ENCODE data around the gene MTURN.

MTURN gene

GRCh38 chr7:30154111-30154587 is 19.4 kb downstream of the MTURN start:
- ATAC-seq, result no peak
- TF ChIP-seq ARNTL (CRISPR knock-in tag; IDR thresholded peaks at IDR 0.05; ENCODE audit: borderline replicate concordance, low read depth), result no peak
- TF ChIP-seq ZFP3 (CRISPR knock-in tag; IDR thresholded peaks at IDR 0.05), result no peak

GRCh38 chr7:30155481-30155880 is 20.7 kb downstream of the MTURN start:
- no peak for TF ChIP-seq TOX (CRISPR knock-in tag; IDR thresholded peaks at IDR 0.05; ENCODE audit: borderline replicate concordance)
- no peak for TF ChIP-seq ZNF70 (CRISPR knock-in tag; IDR thresholded peaks at IDR 0.05)
- TF ChIP-seq RARB (CRISPR knock-in tag; IDR thresholded peaks at IDR 0.05), result no peak
- no peak for TF ChIP-seq CSRNP3 (CRISPR knock-in tag; IDR thresholded peaks at IDR 0.05)
- no peak for TF ChIP-seq POU6F1 (CRISPR knock-in tag; IDR thresholded peaks at IDR 0.05; ENCODE audit: borderline replicate concordance, low read depth)
- TF ChIP-seq SNAI2 (CRISPR knock-in tag; IDR thresholded peaks at IDR 0.05), result no peak
- no peak for TF ChIP-seq OSR1 (CRISPR knock-in tag; IDR thresholded peaks at IDR 0.05)
- TF ChIP-seq GLIS3 (CRISPR knock-in tag; IDR thresholded peaks at IDR 0.05), result no peak
- TF ChIP-seq ARNTL (CRISPR knock-in tag; IDR thresholded peaks at IDR 0.05; ENCODE audit: borderline replicate concordance, low read depth), result no peak
- TF ChIP-seq TCF4 (CRISPR knock-in tag; IDR thresholded peaks at IDR 0.05; ENCODE audit: borderline replicate concordance), result no peak
- no peak for TF ChIP-seq ZFP3 (CRISPR knock-in tag; IDR thresholded peaks at IDR 0.05)
- TF ChIP-seq CSDC2 (CRISPR knock-in tag; IDR thresholded peaks at IDR 0.05), result no peak
- TF ChIP-seq CREB5 (CRISPR knock-in tag; IDR thresholded peaks at IDR 0.05; ENCODE audit: low read depth), result no peak
- TF ChIP-seq ZC3H10 (CRISPR knock-in tag; IDR thresholded peaks at IDR 0.05), result no peak
- TF ChIP-seq PATZ1 (CRISPR knock-in tag; IDR thresholded peaks at IDR 0.05; ENCODE audit: borderline replicate concordance), result no peak
- TF ChIP-seq ZFP30 (CRISPR knock-in tag; IDR thresholded peaks at IDR 0.05), result no peak
- TF ChIP-seq ISL1 (CRISPR knock-in tag; IDR thresholded peaks at IDR 0.05), result no peak
- no peak for TF ChIP-seq ZNF8 (CRISPR knock-in tag; IDR thresholded peaks at IDR 0.05)
- TF ChIP-seq TSHZ2 (CRISPR knock-in tag; IDR thresholded peaks at IDR 0.05), result no peak
- TF ChIP-seq PPARA (CRISPR knock-in tag; IDR thresholded peaks at IDR 0.05; ENCODE audit: borderline replicate concordance), result no peak
- ATAC-seq, result no peak

GRCh38 chr7:30157204-30157603 is 22.4 kb downstream of the MTURN start:
- no peak for ATAC-seq
- TF ChIP-seq ZNF565 (CRISPR knock-in tag; conservative IDR thresholded peaks at IDR 0.05; ENCODE audit: low read depth) (no peak), BACH2 (CRISPR knock-in tag; IDR thresholded peaks at IDR 0.05; ENCODE audit: borderline replicate concordance) (no peak), TOX (CRISPR knock-in tag; IDR thresholded peaks at IDR 0.05; ENCODE audit: borderline replicate concordance) (no peak), PPARA (CRISPR knock-in tag; IDR thresholded peaks at IDR 0.05; ENCODE audit: borderline replicate concordance) (no peak), CREB5 (CRISPR knock-in tag; IDR thresholded peaks at IDR 0.05; ENCODE audit: low read depth) (no peak), TSHZ2 (CRISPR knock-in tag; IDR thresholded peaks at IDR 0.05) (no peak), OSR1 (CRISPR knock-in tag; IDR thresholded peaks at IDR 0.05) (no peak), ZFP3 (CRISPR knock-in tag; IDR thresholded peaks at IDR 0.05) (no peak), ZNF8 (CRISPR knock-in tag; IDR thresholded peaks at IDR 0.05) (no peak), POU6F1 (CRISPR knock-in tag; IDR thresholded peaks at IDR 0.05; ENCODE audit: borderline replicate concordance, low read depth) (no peak)
